Spleen (tissue), 7 donors: Measurements from ENCODE around the gene PCDHGA2.

Experiments
- POLR2A ChIP-seq, 3 donors: fragments of 450-650 bp; IDR thresholded peaks; one replicate each; pipeline ENCODE4 v1.5.1; 2017; ENCODE audit warnings: antibody characterized with exemption in 3 of 3, mild to moderate bottlenecking in 1 of 3
- TF ChIP-seq, protein P1 (sequence below), 11 experiments: fragments of 200-600 bp in 7 of 11; fragments of 450-650 bp in 4 of 11; sonication (generic) in 4 of 11; IDR thresholded peaks in 8 of 11; conservative IDR thresholded peaks in 3 of 11; 1 replicate in 7 of 11; 2 replicates in 4 of 11; pipeline versions ENCODE4 v1.4.0 to v1.8.0; 2016 to 2021; ENCODE audit warnings: antibody characterized with exemption in 11 of 11, inconsistent platforms in 4 of 11, mild to moderate bottlenecking in 1 of 11
- donor health status: DM: no; HTN: no; CAD: no; lungs with moderate emphysema.
- donor health status: DM: no; HTN: no; CAD: no.
- donor health status: DM: no; HTN: no; CAD: no.

DNA sequence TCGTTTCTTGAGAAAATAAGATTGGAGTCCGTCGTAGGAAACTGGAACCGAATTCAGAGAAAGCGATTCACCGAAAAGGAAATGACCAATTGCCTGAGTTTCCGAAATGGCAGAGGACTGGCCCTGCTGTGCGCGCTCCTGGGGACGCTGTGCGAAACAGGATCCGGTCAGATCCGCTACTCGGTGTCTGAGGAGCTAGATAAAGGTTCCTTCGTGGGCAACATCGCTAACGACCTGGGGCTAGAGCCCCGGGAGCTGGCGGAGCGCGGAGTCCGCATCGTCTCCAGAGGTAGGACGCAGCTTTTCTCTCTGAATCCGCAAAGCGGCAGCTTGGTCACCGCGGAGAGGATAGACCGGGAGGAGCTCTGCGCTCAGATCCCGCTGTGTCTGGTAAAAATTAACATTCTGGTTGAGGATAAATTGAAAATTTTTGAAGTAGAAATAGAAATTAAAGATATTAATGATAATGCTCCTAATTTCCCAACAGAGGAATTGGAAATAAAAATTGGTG, 5.4 kb downstream of the PCDHGA2 start:
- TF ChIP-seq, protein P1, sequence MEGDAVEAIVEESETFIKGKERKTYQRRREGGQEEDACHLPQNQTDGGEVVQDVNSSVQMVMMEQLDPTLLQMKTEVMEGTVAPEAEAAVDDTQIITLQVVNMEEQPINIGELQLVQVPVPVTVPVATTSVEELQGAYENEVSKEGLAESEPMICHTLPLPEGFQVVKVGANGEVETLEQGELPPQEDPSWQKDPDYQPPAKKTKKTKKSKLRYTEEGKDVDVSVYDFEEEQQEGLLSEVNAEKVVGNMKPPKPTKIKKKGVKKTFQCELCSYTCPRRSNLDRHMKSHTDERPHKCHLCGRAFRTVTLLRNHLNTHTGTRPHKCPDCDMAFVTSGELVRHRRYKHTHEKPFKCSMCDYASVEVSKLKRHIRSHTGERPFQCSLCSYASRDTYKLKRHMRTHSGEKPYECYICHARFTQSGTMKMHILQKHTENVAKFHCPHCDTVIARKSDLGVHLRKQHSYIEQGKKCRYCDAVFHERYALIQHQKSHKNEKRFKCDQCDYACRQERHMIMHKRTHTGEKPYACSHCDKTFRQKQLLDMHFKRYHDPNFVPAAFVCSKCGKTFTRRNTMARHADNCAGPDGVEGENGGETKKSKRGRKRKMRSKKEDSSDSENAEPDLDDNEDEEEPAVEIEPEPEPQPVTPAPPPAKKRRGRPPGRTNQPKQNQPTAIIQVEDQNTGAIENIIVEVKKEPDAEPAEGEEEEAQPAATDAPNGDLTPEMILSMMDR (IDR thresholded peaks at IDR 0.05 in 8 of 11, conservative IDR thresholded peaks at IDR 0.05 in 3 of 11), result no peak
- TF ChIP-seq POLR2A (IDR thresholded peaks at IDR 0.05), result no peak
